Measurements from ENCODE around the gene KCNJ9. TPM values are rescaled to one million over a fixed set of nuclear protein-coding genes. Genes with fewer than 3 reads are reported as not detected.

KCNJ9 gene
- polyA plus RNA-seq, 1 experiment: not detected

- TF ChIP-seq CTCF (IDR thresholded peaks at IDR 0.05; ENCODE audit: insufficient read depth, low read depth, low read length): peak; percentile 84
- no peaks in the 10 kb centered on the region for H3K36me3 ChIP-seq (ENCODE audit: control insufficient read depth, insufficient read depth, low read length)
- H3K27me3 ChIP-seq (ENCODE audit: control insufficient read depth, insufficient read depth, low read length): peaks cover 37% of the 10 kb centered on the region
- CTCF ChIA-PET: interaction anchor here (0.7 to 7.2 kb wide), 27 partner anchors 8 to 202 kb away, joined by 3 to 74 read pairs (median 5); partner anchors contain the start of genes DCAF8, IGSF8, KCNJ10 and PIGM
- no peak for DNase-seq (ENCODE audit: low read depth)
- POLR2A ChIA-PET: no interaction called here
- H3K4me3 ChIP-seq (ENCODE audit: low read depth, low read length): no peak overlapping the region
Observed at GRCh38 chr1:160078512-160079195, 2.7 kb upstream of the KCNJ9 start.

- POLR2A ChIA-PET: no interaction called here
- H3K36me3 ChIP-seq (ENCODE audit: control insufficient read depth, insufficient read depth, low read length): no peaks in the 10 kb centered on the region
- CTCF ChIA-PET: interaction anchor here (0.7 to 7.2 kb wide), 22 partner anchors 7 to 202 kb away, joined by 3 to 74 read pairs (median 6); partner anchors contain the start of genes KCNJ10 and PIGM
- no peak overlapping the region for H3K4me3 ChIP-seq (ENCODE audit: low read depth, low read length)
- 0 out of 2 replicates have a peak, but pooled peaks have one; percentile 14 for TF ChIP-seq CTCF (IDR thresholded peaks at IDR 0.05; ENCODE audit: insufficient read depth, low read depth, low read length)
- peaks cover 37% of the 10 kb centered on the region for H3K27me3 ChIP-seq (ENCODE audit: control insufficient read depth, insufficient read depth, low read length)
- no peak for DNase-seq (ENCODE audit: low read depth)
Observed at GRCh38 chr1:160079448-160079847, 1.9 kb upstream of the KCNJ9 start.

GRCh38 chr1:160080381-160081100, 797 bp upstream of the KCNJ9 start:
- TF ChIP-seq CTCF (IDR thresholded peaks at IDR 0.05; ENCODE audit: insufficient read depth, low read depth, low read length): no peak
- CTCF ChIA-PET: interaction anchor here (1.0 to 6.9 kb wide), 7 partner anchors 12 to 34 kb away, joined by 3 to 74 read pairs (median 8); partner anchors contain the start of gene KCNJ10

DNA sequence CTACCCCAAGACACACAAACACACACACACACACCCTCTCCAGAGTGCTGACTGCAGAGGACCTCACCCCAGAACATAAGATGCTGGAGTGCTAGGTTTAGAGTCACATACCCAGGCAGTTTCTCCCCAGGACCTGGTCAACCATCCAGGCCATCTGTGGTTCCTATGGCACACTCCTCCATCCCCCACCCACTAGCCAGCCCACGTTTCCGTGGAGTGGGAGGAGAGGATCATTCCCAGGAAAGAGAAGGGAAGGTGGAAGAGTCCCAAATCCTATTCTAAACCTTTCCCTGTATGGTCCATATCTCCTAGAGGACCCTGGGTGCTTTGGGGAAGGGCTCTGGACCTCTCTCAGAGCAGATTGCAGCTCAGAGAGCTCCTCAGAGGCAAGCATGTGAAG, 1.1 kb downstream of the KCNJ9 start:
- H3K27me3 ChIP-seq (ENCODE audit: control insufficient read depth, insufficient read depth, low read length): peaks cover 28% of the 10 kb centered on the region
- no peak overlapping the region for H3K4me3 ChIP-seq (ENCODE audit: low read depth, low read length)
- no peaks in the 10 kb centered on the region for H3K36me3 ChIP-seq (ENCODE audit: control insufficient read depth, insufficient read depth, low read length)
- ChIA-PET POLR2A (no interaction called here), CTCF (interaction anchor here (0.7 to 2.0 kb wide), 4 partner anchors 19 to 170 kb away, joined by 3 to 8 read pairs (median 5); no protein-coding TSS in a partner anchor)
- TF ChIP-seq CTCF (IDR thresholded peaks at IDR 0.05; ENCODE audit: insufficient read depth, low read depth, low read length): no peak
- DNase-seq (ENCODE audit: low read depth): no peak

More at GRCh38 chr1:160080381-160081100, 797 bp upstream of the KCNJ9 start:
- H3K36me3 ChIP-seq (ENCODE audit: control insufficient read depth, insufficient read depth, low read length): no peaks in the 10 kb centered on the region
- POLR2A ChIA-PET: interaction anchor here (0.6 kb wide), 1 partner anchor 9 kb away, joined by 4 read pairs; no protein-coding TSS in a partner anchor
- peaks cover 34% of the 10 kb centered on the region for H3K27me3 ChIP-seq (ENCODE audit: control insufficient read depth, insufficient read depth, low read length)
- DNase-seq (ENCODE audit: low read depth): no peak
- no peak overlapping the region for H3K4me3 ChIP-seq (ENCODE audit: low read depth, low read length)

DNA sequence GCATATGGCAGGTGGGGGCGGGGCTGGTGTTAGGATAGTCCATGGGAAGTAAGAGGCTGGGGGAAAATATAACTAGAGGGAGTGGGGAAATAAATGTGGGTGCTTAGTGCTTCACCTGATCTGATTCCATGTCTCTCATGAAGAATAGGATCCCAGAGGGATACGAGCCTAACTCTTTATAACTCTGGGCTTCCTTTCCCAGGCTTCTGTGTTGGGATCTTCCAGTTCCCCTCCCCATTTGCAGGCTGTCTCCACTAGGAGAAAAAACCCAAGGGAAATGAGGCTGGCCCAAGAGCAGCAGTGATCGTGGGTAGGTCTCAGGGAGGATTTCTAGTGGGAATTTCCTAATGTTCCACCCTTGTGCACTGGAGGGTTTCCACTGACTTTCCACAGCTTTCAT, 1.6 kb downstream of the KCNJ9 start:
- H3K36me3 ChIP-seq (ENCODE audit: control insufficient read depth, insufficient read depth, low read length): no peaks in the 10 kb centered on the region
- POLR2A ChIA-PET: no interaction called here
- no peak for DNase-seq (ENCODE audit: low read depth)
- CTCF ChIA-PET: interaction anchor here (0.7 to 1.7 kb wide), 4 partner anchors 37 to 294 kb away, joined by 3 to 7 read pairs (median 4); no protein-coding TSS in a partner anchor
- no peak for TF ChIP-seq CTCF (IDR thresholded peaks at IDR 0.05; ENCODE audit: insufficient read depth, low read depth, low read length)
- peaks cover 26% of the 10 kb centered on the region for H3K27me3 ChIP-seq (ENCODE audit: control insufficient read depth, insufficient read depth, low read length)
- no peak overlapping the region for H3K4me3 ChIP-seq (ENCODE audit: low read depth, low read length)

Measured in BJ (cell line).